Transverse colon (tissue), 4 donors: ENCODE results near the gene THBS3.

Experiments used
- EP300 ChIP-seq: sonication (generic); formaldehyde crosslinking; IDR thresholded peaks from one replicate; pipeline ENCODE4 v1.6.1; 2017; ENCODE audit warnings: antibody characterized with exemption, low read depth
- POLR2A ChIP-seq: fragments of 450-650 bp; IDR thresholded peaks from one replicate; pipeline ENCODE4 v1.6.1; 2016; ENCODE audit warnings: antibody characterized with exemption, mild to moderate bottlenecking, moderate library complexity
- POLR2AphosphoS5 ChIP-seq, 3 donors: sonication (generic); formaldehyde crosslinking; IDR thresholded peaks; one replicate each; pipeline ENCODE4 v1.6.1; 2016; ENCODE audit warnings: antibody characterized with exemption in 3 of 3
- TF ChIP-seq, protein P1 (sequence below), 5 experiments: fragments of 200-600 bp in 3 of 5; fragments of 450-650 bp in 2 of 5; sonication (generic) in 3 of 5; IDR thresholded peaks; 1 replicate in 2 of 5; 2 replicates in 3 of 5; pipeline ENCODE4 v1.5.1; 2016 to 2017; ENCODE audit warnings: antibody characterized with exemption in 5 of 5, inconsistent platforms in 3 of 5, mild to moderate bottlenecking in 2 of 5, moderate library complexity in 1 of 5

DNA sequence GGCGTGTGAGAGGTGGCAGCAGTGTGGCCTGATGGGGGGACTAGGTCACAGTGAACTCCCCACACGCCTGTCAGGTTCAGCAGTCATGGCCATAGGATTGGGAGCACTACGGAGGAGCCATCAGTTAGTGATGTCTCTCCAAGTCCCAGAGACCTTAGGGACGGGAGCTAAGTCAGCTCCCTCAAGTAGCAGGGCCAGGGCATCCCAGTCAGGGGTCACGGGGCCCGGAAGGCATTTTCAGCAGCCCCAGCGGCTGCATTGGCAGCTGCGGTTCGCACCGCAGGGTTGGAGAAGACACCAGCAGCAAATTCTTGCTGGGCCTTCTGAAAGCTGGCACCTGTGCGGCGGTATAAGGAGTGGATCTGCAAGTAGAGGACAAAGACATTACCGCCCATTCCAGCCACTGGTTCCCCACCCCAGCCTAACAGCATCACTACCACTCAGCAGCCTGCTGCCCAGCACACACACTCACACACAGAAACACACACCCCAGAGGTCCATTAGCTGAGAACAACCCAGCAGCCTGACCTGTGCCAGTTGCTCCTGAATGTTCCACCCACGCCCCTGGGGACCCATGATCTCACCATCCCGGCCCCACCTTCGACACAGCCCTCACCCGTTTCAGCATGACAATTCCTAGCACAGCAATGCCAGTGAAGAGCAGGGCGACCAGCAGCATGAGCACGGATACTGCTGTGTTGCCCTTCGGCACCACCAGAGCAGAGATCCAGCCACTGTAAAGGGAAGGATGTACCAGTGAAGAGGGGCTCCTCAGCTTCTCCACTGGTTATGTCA lies 48.6 kb upstream of the THBS3 start:
- TF ChIP-seq POLR2A (no peak), EP300 (no peak), POLR2AphosphoS5 (IDR thresholded peaks at IDR 0.05) (no peak)
- TF ChIP-seq, protein P1, sequence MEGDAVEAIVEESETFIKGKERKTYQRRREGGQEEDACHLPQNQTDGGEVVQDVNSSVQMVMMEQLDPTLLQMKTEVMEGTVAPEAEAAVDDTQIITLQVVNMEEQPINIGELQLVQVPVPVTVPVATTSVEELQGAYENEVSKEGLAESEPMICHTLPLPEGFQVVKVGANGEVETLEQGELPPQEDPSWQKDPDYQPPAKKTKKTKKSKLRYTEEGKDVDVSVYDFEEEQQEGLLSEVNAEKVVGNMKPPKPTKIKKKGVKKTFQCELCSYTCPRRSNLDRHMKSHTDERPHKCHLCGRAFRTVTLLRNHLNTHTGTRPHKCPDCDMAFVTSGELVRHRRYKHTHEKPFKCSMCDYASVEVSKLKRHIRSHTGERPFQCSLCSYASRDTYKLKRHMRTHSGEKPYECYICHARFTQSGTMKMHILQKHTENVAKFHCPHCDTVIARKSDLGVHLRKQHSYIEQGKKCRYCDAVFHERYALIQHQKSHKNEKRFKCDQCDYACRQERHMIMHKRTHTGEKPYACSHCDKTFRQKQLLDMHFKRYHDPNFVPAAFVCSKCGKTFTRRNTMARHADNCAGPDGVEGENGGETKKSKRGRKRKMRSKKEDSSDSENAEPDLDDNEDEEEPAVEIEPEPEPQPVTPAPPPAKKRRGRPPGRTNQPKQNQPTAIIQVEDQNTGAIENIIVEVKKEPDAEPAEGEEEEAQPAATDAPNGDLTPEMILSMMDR (IDR thresholded peaks at IDR 0.05): no peak
